GM19025 (cell line): ENCODE measurements around the gene OTOF.

Experiments
- ATAC-seq: cut with Tn5 transposase; IDR thresholded peaks from one replicate; pipeline ENCODE4 v1.9.1; 2021; ENCODE audit warnings: mild to moderate bottlenecking, low read depth, moderate library complexity; ENCODE audit not compliant: unreplicated experiment

The OTOF gene

GRCh38 chr2:26454561-26455001 is 23.3 kb downstream of the OTOF start:
- no peak for ATAC-seq

GRCh38 chr2:26453421-26454329 is 24.2 kb downstream of the OTOF start:
- no peak for ATAC-seq

- ATAC-seq = no peak
Measured at GRCh38 chr2:26451700-26452099, 26.2 kb downstream of the OTOF start.

GRCh38 chr2:26450031-26450635 is 27.8 kb downstream of the OTOF start:
- no peak for ATAC-seq

- no peak for ATAC-seq
Measured at GRCh38 chr2:26449278-26450030, 28.5 kb downstream of the OTOF start.

GRCh38 chr2:26448651-26449050 is 29.3 kb downstream of the OTOF start:
- no peak for ATAC-seq

- no peak for ATAC-seq
Measured at GRCh38 chr2:26444236-26444635, 33.7 kb downstream of the OTOF start.

- ATAC-seq = no peak
Measured at GRCh38 chr2:26442707-26443106, 35.2 kb downstream of the OTOF start.

- no peak for ATAC-seq
Measured at GRCh38 chr2:26442301-26442700, 35.6 kb downstream of the OTOF start.

- no peak for ATAC-seq
Measured at GRCh38 chr2:26438926-26439325, 39.0 kb downstream of the OTOF start.

- ATAC-seq = no peak
Measured at GRCh38 chr2:26438526-26438925, 39.4 kb downstream of the OTOF start.

- ATAC-seq = no peak
Measured at GRCh38 chr2:26435106-26435505, 42.8 kb downstream of the OTOF start.

- ATAC-seq = no peak
Measured at GRCh38 chr2:26432859-26433258, 45.1 kb downstream of the OTOF start.

- no peak for ATAC-seq
Measured at GRCh38 chr2:26432363-26432762, 45.6 kb downstream of the OTOF start.

GRCh38 chr2:26430826-26431225 is 47.1 kb downstream of the OTOF start:
- ATAC-seq = no peak

- ATAC-seq = no peak
Measured at GRCh38 chr2:26429779-26430578, 47.9 kb downstream of the OTOF start.

GRCh38 chr2:26428846-26429245 is 49.1 kb downstream of the OTOF start:
- no peak for ATAC-seq

GRCh38 chr2:26424221-26424620 is 53.7 kb downstream of the OTOF start:
- ATAC-seq = no peak

GRCh38 chr2:26423750-26424149 is 54.2 kb downstream of the OTOF start:
- no peak for ATAC-seq

- no peak for ATAC-seq
Measured at GRCh38 chr2:26422947-26423629, 54.8 kb downstream of the OTOF start.
